GM10847 (cell line): ENCODE results near the gene SELENOO.

Experiments used
- POLR2A ChIP-seq: IDR thresholded peaks from 2 replicates; pipeline ENCODE4 v1.6.1; 2011; ENCODE audit not compliant: insufficient read length; ENCODE audit errors: extremely low read depth

SELENOO gene

DNA sequence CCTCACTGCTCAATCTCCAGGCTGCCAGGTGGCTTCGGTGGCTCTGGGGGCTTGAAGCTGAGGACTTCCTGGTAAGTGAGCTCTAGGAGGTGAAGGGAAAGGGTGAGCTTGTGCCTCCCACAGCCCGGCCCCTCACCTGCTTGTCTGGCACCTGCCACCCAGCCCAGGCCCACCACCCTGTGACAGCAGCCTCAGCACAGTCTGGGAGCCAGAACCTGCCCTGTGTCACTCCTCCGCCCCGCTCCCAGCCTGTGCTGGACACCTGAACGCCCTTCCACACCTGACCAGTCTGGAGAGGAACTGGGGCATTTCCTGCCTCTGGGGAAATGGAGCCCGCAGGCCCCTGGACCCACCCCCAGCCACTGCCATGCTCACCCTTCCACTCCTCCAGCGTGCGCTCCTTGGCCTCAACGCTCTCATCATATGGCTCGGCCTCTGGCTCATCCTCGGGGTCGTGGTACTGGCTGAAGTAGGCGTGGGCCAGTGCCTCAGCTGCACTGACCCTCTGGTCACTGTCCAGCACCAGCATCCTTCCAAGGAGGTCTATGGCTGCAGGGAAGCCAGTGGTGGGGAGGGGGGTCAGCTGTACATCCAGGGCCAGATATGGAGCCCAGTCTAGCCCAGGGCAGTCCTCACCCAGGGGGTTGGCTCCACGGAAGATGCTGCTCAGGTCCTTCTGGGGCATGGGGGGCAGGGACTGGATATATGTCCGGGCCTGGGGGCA, 64.3 kb downstream of the SELENOO start:
- TF ChIP-seq POLR2A, result no peak

DNA sequence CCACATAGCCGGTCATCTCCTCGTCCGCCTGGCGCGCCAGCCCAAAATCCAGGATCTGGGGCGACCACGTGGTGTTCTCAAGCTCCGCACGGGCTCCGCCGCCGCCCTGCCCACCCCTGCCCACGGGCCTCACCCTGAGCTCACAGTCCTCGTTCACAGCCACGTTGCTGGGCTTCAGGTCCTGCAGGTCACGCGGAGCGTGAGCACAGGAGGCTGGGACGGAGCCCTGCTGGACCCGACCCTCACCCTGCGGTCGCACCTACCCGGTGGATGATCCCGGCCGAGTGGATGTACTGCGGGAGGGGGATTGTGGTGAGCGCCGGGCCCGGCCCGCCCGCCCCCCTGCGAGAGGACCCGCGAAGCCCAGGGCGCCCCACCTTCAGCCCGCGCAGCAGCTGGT, 66.2 kb downstream of the SELENOO start:
- no peak for TF ChIP-seq POLR2A
